Omental fat pad (tissue), 4 donors: ENCODE data around the gene ZNF236. TPM values are rescaled to one million over a fixed set of nuclear protein-coding genes. Genes with fewer than 3 reads are reported as not detected.

Source experiments
- ATAC-seq: fragments of 150-250 bp; one replicate; pipeline ENCODE4 v1.9.1; 2016; ENCODE audit warnings: mild to moderate bottlenecking, moderate library complexity; ENCODE audit not compliant: low FRiP score
- DNase-seq: peaks from one replicate; pipeline ENCODE4 v3.0.0-alpha.2; 2019; ENCODE audit warnings: low spot score
- CTCF ChIP-seq, 3 donors: fragments of 450-650 bp; IDR thresholded peaks; one replicate each; pipeline ENCODE4 v1.5.1; 2016 to 2017; ENCODE audit warnings: antibody characterized with exemption in 3 of 3, mild to moderate bottlenecking in 3 of 3, moderate library complexity in 2 of 3
- total RNA-seq, 4 donors: library from RNA; depleted of rRNA; stranded (reverse); fragments of >200 nt; gene quantifications; one replicate each; pipeline ENCODE4 v1.1.0, GENCODE V29; 2016

The ZNF236 gene
- total RNA-seq, 4 donors from 2014 or later: 14.3 to 18.0 (median 17.0) TPM

- DNase-seq: no peak
- no peak for ATAC-seq
- TF ChIP-seq CTCF (IDR thresholded peaks at IDR 0.05): no peak
These were observed 22.6 kb downstream of the ZNF236 start for GRCh38 chr18:76844742-76845477.

- DNase-seq (no peak), ATAC-seq (no peak)
- no peak for TF ChIP-seq CTCF (IDR thresholded peaks at IDR 0.05)
These were observed 23.9 kb downstream of the ZNF236 start for GRCh38 chr18:76846217-76846616.

- DNase-seq (no peak), ATAC-seq (no peak)
- TF ChIP-seq CTCF (IDR thresholded peaks at IDR 0.05): no peak
These were observed 25.6 kb downstream of the ZNF236 start for GRCh38 chr18:76847916-76848315.

GRCh38 chr18:76850112-76850511, 27.8 kb downstream of the ZNF236 start:
- DNase-seq (no peak), ATAC-seq (no peak)
- no peak for TF ChIP-seq CTCF (IDR thresholded peaks at IDR 0.05)

GRCh38 chr18:76855594-76855993, 33.2 kb downstream of the ZNF236 start:
- DNase-seq: no peak
- no peak for ATAC-seq
- no peak for TF ChIP-seq CTCF (IDR thresholded peaks at IDR 0.05)

GRCh38 chr18:76857476-76857875, 35.1 kb downstream of the ZNF236 start:
- TF ChIP-seq CTCF (IDR thresholded peaks at IDR 0.05): no peak
- no peak for DNase-seq
- no peak for ATAC-seq
